Testis (tissue), 3 donors: Measurements from ENCODE around the gene NID1. TPM values are rescaled to one million over a fixed set of nuclear protein-coding genes. Genes with fewer than 3 reads are reported as not detected.

Experiments
- DNase-seq: peaks from one replicate; pipeline ENCODE4 v3.0.0-alpha.2; 2019
- H3K27ac ChIP-seq, 2 donors: fragments of 200-600 bp; sonication (generic); one replicate each; pipeline ENCODE4 v1.5.1; 2019
- H3K27me3 ChIP-seq: fragments of 200-600 bp; sonication (generic); one replicate; pipeline ENCODE4 v1.5.1; 2019
- H3K36me3 ChIP-seq: fragments of 200-600 bp; sonication (generic); one replicate; pipeline ENCODE4 v1.5.1; 2017; ENCODE audit warnings: low read depth; ENCODE audit errors: missing control alignments
- H3K4me1 ChIP-seq: fragments of 200-600 bp; sonication (generic); one replicate; pipeline ENCODE4 v1.5.1; 2019
- H3K4me3 ChIP-seq, 2 donors: fragments of 200-600 bp; sonication (generic); one replicate each; pipeline ENCODE4 v1.5.1; 2017 to 2019
- H3K9me3 ChIP-seq: fragments of 200-600 bp; sonication (generic); one replicate; pipeline ENCODE4 v1.5.1; 2017
- POLR2A ChIP-seq: fragments of 450-650 bp; IDR thresholded peaks from one replicate; pipeline ENCODE4 v1.6.1; 2017; ENCODE audit warnings: antibody characterized with exemption, mild to moderate bottlenecking, moderate library complexity
- WGBS, 2 donors: methylation state at CpG; one replicate each; pipeline ENCODE4 v1.1.5; 2018; 5-methylcytosine and 5-hydroxymethylcytosine counted together
- intact Hi-C: fragments of 100-400 bp; cut with DNase I; formaldehyde crosslinking; loops from one replicate; pipeline ENCODE4 v1.15.1; 2023; ENCODE audit warnings: low total_unique reads
- polyA plus RNA-seq: library from polyadenylated mRNA; stranded (reverse); fragments of 350-450 nt; fragmentation: Illumina TruSeq; extraction: RNeasy Lipid Tissue Mini Kit (QIAGEN cat#74804); gene quantifications from one replicate; pipeline ENCODE4 v1.2.3, GENCODE V29; 2014; ENCODE audit warnings: low read depth, low replicate concordance; ENCODE audit not compliant: insufficient read depth
- total RNA-seq, 2 donors: library from RNA; depleted of rRNA; stranded (reverse); fragments of >200 nt; gene quantifications; one replicate each; pipeline ENCODE4 v1.2.3, GENCODE V29; 2016
- TF ChIP-seq, protein P1 (sequence below), 3 experiments: fragments of 450-650 bp in 2 of 3; fragments of 200-600 bp in 1 of 3; sonication (generic) in 1 of 3; IDR thresholded peaks; one replicate each; pipeline ENCODE4 v1.5.1; 2016 to 2019; ENCODE audit warnings: antibody characterized with exemption in 3 of 3, mild to moderate bottlenecking in 2 of 3, moderate library complexity in 1 of 3

NID1 gene
- total and polyA plus RNA-seq, 3 donors from 2014 or later = 18.8 to 36.1 (median 21.0) TPM

DNA sequence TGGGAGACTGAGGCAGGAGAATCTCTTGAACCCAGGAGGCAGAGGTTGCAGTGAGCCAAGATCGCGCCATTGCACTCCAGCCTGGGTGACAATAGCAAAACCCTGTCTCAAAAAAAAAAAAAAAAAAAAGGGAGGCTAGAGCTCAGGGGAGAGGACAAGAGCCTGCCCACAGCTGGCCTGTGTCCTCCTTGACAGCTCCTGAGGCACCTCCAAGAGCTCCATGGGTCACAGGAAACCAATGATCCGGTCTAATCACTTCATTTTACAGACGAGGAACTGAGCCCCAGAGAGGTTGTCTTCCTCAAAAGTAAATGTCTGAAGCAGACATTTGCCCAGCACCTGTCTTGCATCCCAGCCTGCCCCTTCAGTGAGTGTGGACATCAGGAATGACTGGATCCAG is 49.4 kb downstream of the NID1 start:
- Histone ChIP-seq H3K9me3 (no peaks in the 10 kb centered on the region), H3K36me3 (no peaks in the 10 kb centered on the region), H3K27me3 (no peaks in the 10 kb centered on the region), H3K4me1 (peaks cover 28% of the 10 kb centered on the region), H3K27ac (peak overlapping the region; percentile 59 to 80), H3K4me3 (no peak overlapping the region)
- TF ChIP-seq, protein P1, sequence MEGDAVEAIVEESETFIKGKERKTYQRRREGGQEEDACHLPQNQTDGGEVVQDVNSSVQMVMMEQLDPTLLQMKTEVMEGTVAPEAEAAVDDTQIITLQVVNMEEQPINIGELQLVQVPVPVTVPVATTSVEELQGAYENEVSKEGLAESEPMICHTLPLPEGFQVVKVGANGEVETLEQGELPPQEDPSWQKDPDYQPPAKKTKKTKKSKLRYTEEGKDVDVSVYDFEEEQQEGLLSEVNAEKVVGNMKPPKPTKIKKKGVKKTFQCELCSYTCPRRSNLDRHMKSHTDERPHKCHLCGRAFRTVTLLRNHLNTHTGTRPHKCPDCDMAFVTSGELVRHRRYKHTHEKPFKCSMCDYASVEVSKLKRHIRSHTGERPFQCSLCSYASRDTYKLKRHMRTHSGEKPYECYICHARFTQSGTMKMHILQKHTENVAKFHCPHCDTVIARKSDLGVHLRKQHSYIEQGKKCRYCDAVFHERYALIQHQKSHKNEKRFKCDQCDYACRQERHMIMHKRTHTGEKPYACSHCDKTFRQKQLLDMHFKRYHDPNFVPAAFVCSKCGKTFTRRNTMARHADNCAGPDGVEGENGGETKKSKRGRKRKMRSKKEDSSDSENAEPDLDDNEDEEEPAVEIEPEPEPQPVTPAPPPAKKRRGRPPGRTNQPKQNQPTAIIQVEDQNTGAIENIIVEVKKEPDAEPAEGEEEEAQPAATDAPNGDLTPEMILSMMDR (IDR thresholded peaks at IDR 0.05) = no peak
- TF ChIP-seq POLR2A = no peak
- DNase-seq = no peak
- 70 to 84% methylated on average over 4 of the region's 4 CpGs for WGBS, 2 donors
- intact Hi-C loops = no loop called here

DNA sequence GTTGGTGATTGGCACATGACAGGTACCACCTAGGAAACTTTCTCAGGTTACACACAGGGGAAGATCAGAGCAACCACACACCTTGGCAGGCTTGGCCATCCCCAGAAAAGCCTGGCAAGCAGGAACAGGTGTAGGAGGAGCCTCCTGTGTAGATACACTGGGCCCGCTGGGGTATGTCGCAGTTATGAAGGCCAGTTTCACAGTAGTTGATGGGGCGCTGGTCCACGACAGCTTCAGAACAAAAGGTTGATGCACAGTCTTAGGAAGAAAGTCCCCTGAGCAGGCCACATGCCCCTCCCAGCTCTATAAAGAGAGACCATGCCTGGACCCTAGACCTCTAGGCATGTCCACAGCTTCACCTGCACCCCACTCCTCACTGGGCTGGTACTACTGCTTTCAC is 51.6 kb downstream of the NID1 start:
- DNase-seq = no peak
- H3K36me3 ChIP-seq = no peaks in the 10 kb centered on the region
- WGBS, 2 donors = 84 to 93% methylated on average over 4 of the region's 4 CpGs

DNA sequence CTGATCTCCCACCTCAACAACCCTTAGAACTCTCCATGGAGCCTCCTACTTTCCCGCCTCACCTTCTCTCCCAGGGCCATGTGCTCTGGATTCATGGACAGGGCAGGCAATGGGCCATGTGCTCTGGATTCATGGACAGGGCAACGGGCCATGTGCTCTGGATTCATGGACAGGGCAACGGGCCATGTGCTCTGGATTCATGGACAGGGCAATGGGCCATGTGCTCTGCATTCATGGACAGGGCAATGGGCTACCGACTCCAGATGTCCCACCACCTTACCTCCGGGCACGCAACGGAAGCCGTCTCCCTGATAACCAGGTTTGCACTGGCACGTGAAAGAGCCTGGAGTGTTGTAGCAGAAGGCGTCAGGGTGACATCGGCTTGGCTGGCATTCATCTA is 53.2 kb downstream of the NID1 start:
- WGBS, 2 donors = 67 to 74% methylated on average over 5 to 11 of the region's 11 CpGs
- no peak overlapping the region for H3K4me3 ChIP-seq
- H3K27ac ChIP-seq = peak overlapping the region in 1 of 2 donors; percentile 50
- TF ChIP-seq POLR2A = no peak
- TF ChIP-seq, protein P1 (IDR thresholded peaks at IDR 0.05) = no peak
- intact Hi-C loops = no loop called here
- H3K9me3 ChIP-seq = no peaks in the 10 kb centered on the region
- H3K4me1 ChIP-seq = peaks cover 6% of the 10 kb centered on the region
- no peaks in the 10 kb centered on the region for H3K36me3 ChIP-seq
- no peak for DNase-seq
- H3K27me3 ChIP-seq = no peaks in the 10 kb centered on the region

More for the DNA sequence above, 51.6 kb downstream of the NID1 start:
- intact Hi-C loops = no loop called here
- Histone ChIP-seq H3K4me1 (peaks cover 10% of the 10 kb centered on the region), H3K27ac (no peak overlapping the region), H3K9me3 (no peaks in the 10 kb centered on the region), H3K27me3 (no peaks in the 10 kb centered on the region), H3K4me3 (no peak overlapping the region)
- TF ChIP-seq, protein P1 (IDR thresholded peaks at IDR 0.05) = no peak
- TF ChIP-seq POLR2A = no peak

DNA sequence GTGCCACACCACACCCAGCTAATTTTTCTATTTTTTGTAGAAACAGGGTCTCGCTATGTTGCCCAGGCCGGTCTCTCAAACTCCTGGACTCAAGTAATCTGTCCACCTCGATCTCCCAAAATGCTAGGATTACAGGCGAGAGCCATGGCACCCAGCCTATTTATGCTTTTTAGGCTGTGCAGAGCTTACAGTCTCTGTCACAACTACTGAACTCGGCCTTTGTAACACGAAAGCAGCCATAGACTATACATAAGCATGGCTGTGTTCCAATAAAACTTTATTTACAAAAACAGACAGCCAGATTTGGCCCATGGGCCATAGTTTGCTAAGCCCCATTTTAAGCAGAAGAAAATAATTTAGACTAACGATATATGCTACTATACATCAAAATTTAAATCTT is 54.4 kb downstream of the NID1 start:
- no peak overlapping the region for H3K4me3 ChIP-seq
- TF ChIP-seq, protein P1 (IDR thresholded peaks at IDR 0.05) = no peak
- no peak for TF ChIP-seq POLR2A
- no peak for DNase-seq
- intact Hi-C loops = no loop called here
- H3K9me3 ChIP-seq = no peaks in the 10 kb centered on the region
- H3K27me3 ChIP-seq = no peaks in the 10 kb centered on the region
- H3K4me1 ChIP-seq = no peaks in the 10 kb centered on the region
- peak overlapping the region in 1 of 2 donors; percentile 50 for H3K27ac ChIP-seq
- WGBS, 2 donors = 86 to 92% methylated on average over 7 of the region's 7 CpGs
- no peaks in the 10 kb centered on the region for H3K36me3 ChIP-seq

DNA sequence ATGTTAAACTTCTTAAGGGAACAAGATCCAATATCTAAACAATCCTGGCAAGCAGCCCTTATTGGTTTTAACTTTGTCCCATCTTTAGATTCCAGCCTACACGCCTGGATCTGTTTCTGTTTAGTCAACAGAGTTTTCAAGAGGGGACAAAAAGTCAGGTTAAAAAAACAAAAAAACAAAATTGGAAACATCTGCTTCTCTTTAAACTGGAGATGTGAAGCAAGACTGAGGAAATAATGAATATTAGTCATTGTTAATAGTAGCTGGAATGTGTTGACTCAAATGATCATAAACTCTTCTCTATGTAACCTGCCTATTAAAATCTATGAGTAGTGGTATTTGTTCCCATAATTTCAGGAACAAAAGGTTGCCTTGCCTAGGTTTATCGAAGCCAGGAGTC is 55.0 kb downstream of the NID1 start:
- no peak for TF ChIP-seq POLR2A
- TF ChIP-seq, protein P1 (IDR thresholded peaks at IDR 0.05) = no peak
- H3K27ac ChIP-seq = peak overlapping the region in 1 of 2 donors; percentile 50
- no peaks in the 10 kb centered on the region for H3K36me3 ChIP-seq
- DNase-seq = no peak
- H3K27me3 ChIP-seq = no peaks in the 10 kb centered on the region
- H3K4me1 ChIP-seq = no peaks in the 10 kb centered on the region
- no peaks in the 10 kb centered on the region for H3K9me3 ChIP-seq
- intact Hi-C loops = no loop called here
- no peak overlapping the region for H3K4me3 ChIP-seq
- 52 to 62% methylated on average over 2 of the region's 2 CpGs for WGBS, 2 donors
